GM23338 (cell line): ENCODE results near the gene RUFY1. TPM values are rescaled to one million over a fixed set of nuclear protein-coding genes. Genes with fewer than 3 reads are reported as not detected.
A peak's percentile ranks its signal among the peaks of the same experiment; 100 is the strongest.

Experiments
- ATAC-seq: fragments of 200-7000 bp; cut with Tn5 transposase; 3 replicates; pipeline ENCODE4 v1.9.1; 2020
- DNase-seq: peaks from one replicate; pipeline ENCODE4 v3.0.0-alpha.2; 2015; ENCODE audit warnings: low spot score
- H2AFZ ChIP-seq: fragments of 200-600 bp; sonication (generic); 2 replicates; pipeline ENCODE4 v1.8.0; 2016; ENCODE audit warnings: antibody characterized with exemption, mild to moderate bottlenecking, moderate library complexity
- H3F3A ChIP-seq: fragments of 200-600 bp; sonication (generic); replicated peaks from 2 replicates; pipeline ENCODE4 v1.8.0; 2017; ENCODE audit warnings: antibody characterized with exemption, mixed run types, low read depth
- H3K27ac ChIP-seq: fragments of 200-600 bp; sonication (generic); 2 replicates; pipeline ENCODE4 v1.6.1; 2016; ENCODE audit warnings: low read depth
- H3K27me3 ChIP-seq: fragments of 200-600 bp; sonication (generic); 2 replicates; pipeline ENCODE4 v1.8.0; 2016; ENCODE audit warnings: mild to moderate bottlenecking, mixed run types, moderate library complexity; ENCODE audit not compliant: insufficient read depth
- H3K36me3 ChIP-seq: fragments of 200-600 bp; sonication (generic); 2 replicates; pipeline ENCODE4 v1.8.0; 2016; ENCODE audit warnings: mild to moderate bottlenecking; ENCODE audit not compliant: insufficient read depth
- H3K4me1 ChIP-seq: fragments of 200-600 bp; sonication (generic); 2 replicates; pipeline ENCODE4 v1.8.0; 2016; ENCODE audit warnings: mild to moderate bottlenecking, moderate library complexity; ENCODE audit not compliant: insufficient read depth
- H3K4me2 ChIP-seq: fragments of 200-600 bp; sonication (generic); 2 replicates; pipeline ENCODE4 v1.7.1; 2017; ENCODE audit warnings: mixed run types
- H3K4me3 ChIP-seq: fragments of 200-600 bp; sonication (generic); 2 replicates; pipeline ENCODE4 v1.6.1; 2016; ENCODE audit warnings: mixed run types
- H3K79me2 ChIP-seq: fragments of 200-600 bp; sonication (generic); replicated peaks from 2 replicates; pipeline ENCODE4 v1.8.0; 2017; ENCODE audit warnings: mild to moderate bottlenecking; ENCODE audit not compliant: insufficient read depth
- H3K9me2 ChIP-seq: fragments of 200-600 bp; sonication (generic); 2 replicates; pipeline ENCODE4 v1.8.0; 2017; ENCODE audit not compliant: insufficient read depth
- H4K20me1 ChIP-seq: fragments of 200-600 bp; sonication (generic); replicated peaks from 2 replicates; pipeline ENCODE4 v1.8.0; 2017; ENCODE audit warnings: mild to moderate bottlenecking; ENCODE audit not compliant: insufficient read depth
- H3K27ac Mint-ChIP-seq: 2 replicates; pipeline ENCODE4 v1.8.0; 2020; ENCODE audit warnings: inconsistent platforms, mild to moderate bottlenecking, moderate library complexity, mixed read lengths
- H3K27me3 Mint-ChIP-seq: 3 replicates; pipeline ENCODE4 v1.8.0; 2022; ENCODE audit warnings: low read depth, mild to moderate bottlenecking, moderate library complexity, mixed read lengths, inconsistent platforms; ENCODE audit not compliant: insufficient read depth, poor library complexity
- H3K36me3 Mint-ChIP-seq: 3 replicates; pipeline ENCODE4 v1.8.0; 2021; ENCODE audit warnings: low read depth, mild to moderate bottlenecking, inconsistent platforms, moderate library complexity, mixed read lengths
- H3K4me1 Mint-ChIP-seq: 3 replicates; pipeline ENCODE4 v1.8.0; 2020; ENCODE audit warnings: mild to moderate bottlenecking, inconsistent platforms, mixed read lengths
- H3K4me3 Mint-ChIP-seq: 3 replicates; pipeline ENCODE4 v1.8.0; 2021; ENCODE audit warnings: moderate library complexity, mild to moderate bottlenecking, inconsistent platforms, mixed read lengths
- H3K9me3 Mint-ChIP-seq: 3 replicates; pipeline ENCODE4 v1.8.0; 2020; ENCODE audit warnings: moderate library complexity, mild to moderate bottlenecking, inconsistent platforms, mixed read lengths
- CTCF ChIP-seq, 2 experiments: fragments of 200-600 bp in 1 of 2; sonication (generic) in 1 of 2; conservative IDR thresholded peaks; 2 replicates each; pipeline versions ENCODE4 v1.5.1 to v1.6.1; 2016 to 2017; ENCODE audit warnings: antibody characterized with exemption in 2 of 2, low read depth in 2 of 2, mild to moderate bottlenecking in 2 of 2, moderate library complexity in 1 of 2
- ETS1 ChIP-seq: IDR thresholded peaks from 2 replicates; pipeline ENCODE4 v1.6.1; 2016; ENCODE audit warnings: antibody characterized with exemption
- EZH2 ChIP-seq: fragments of 200-600 bp; sonication (generic); IDR thresholded peaks from one replicate; pipeline ENCODE4 v1.8.0; 2017; ENCODE audit warnings: antibody characterized with exemption, mild to moderate bottlenecking, low read depth; ENCODE audit not compliant: unreplicated experiment
- EZH2phosphoT487 ChIP-seq: fragments of 200-600 bp; sonication (generic); IDR thresholded peaks from one replicate; pipeline ENCODE4 v1.8.1; 2018; ENCODE audit warnings: antibody characterized with exemption; ENCODE audit not compliant: unreplicated experiment
- JUNB ChIP-seq: IDR thresholded peaks from one replicate; pipeline ENCODE4 v1.6.1; 2016; ENCODE audit warnings: antibody characterized with exemption; ENCODE audit not compliant: unreplicated experiment
- POLR2AphosphoS5 ChIP-seq: IDR thresholded peaks from 2 replicates; pipeline ENCODE4 v1.6.1; 2016; ENCODE audit warnings: antibody characterized with exemption, low read depth
- ZNF114 ChIP-seq: fragments of 250-450 bp; sonication (Bioruptor Pico); IDR thresholded peaks from 2 replicates; pipeline ENCODE4 v1.5.0; 2020; ENCODE audit warnings: mild to moderate bottlenecking, moderate library complexity
- ZNF331 ChIP-seq: fragments of 250-450 bp; sonication (Bioruptor Pico); IDR thresholded peaks from 2 replicates; pipeline ENCODE4 v1.5.0; 2020; ENCODE audit warnings: low read depth, mild to moderate bottlenecking, moderate library complexity
- ZNF462 ChIP-seq: fragments of 250-450 bp; sonication (Bioruptor Pico); IDR thresholded peaks from 2 replicates; pipeline ENCODE4 v1.5.0; 2020; ENCODE audit warnings: mild to moderate bottlenecking, moderate library complexity
- polyA plus RNA-seq: library from polyadenylated mRNA; unstranded; fragments of >200 nt; fragmentation: Nextera tagmentation; extraction: Ambion mirVana; gene quantifications from 2 replicates; pipeline ENCODE4 v1.2.1, GENCODE V29; 2016
- total RNA-seq: library from RNA; depleted of rRNA; stranded (reverse); fragments of >200 nt; shearing (Covaris generic); gene quantifications from 2 replicates; pipeline ENCODE4 v1.2.3, GENCODE V29; 2014

Gene RUFY1
- total and polyA plus RNA-seq, 2 experiments from 2014 or later: 25.3 to 31.6 TPM

- peaks cover 93% of the 10 kb centered on the region for H3K36me3 Mint-ChIP-seq
- Histone ChIP-seq H3K36me3 (peaks cover 85% of the 10 kb centered on the region), H3K4me3 (peak overlapping the region; percentile 93), H3K4me2 (peak overlapping the region; percentile 81), H4K20me1 (peaks cover 82% of the 10 kb centered on the region), H3K9me2 (no peaks in the 10 kb centered on the region), H3F3A (peaks cover 68% of the 10 kb centered on the region), H3K27me3 (no peaks in the 10 kb centered on the region), H2AFZ (no peak overlapping the region), H3K27ac (no peak overlapping the region), H3K79me2 (peaks cover 77% of the 10 kb centered on the region), H3K4me1 (peaks cover 31% of the 10 kb centered on the region)
- H3K9me3 Mint-ChIP-seq: no peaks in the 10 kb centered on the region; the same call in 1 of the 3 replicates
- H3K4me1 Mint-ChIP-seq: peaks cover 50% of the 10 kb centered on the region
- peaks cover 34% of the 10 kb centered on the region for H3K27me3 Mint-ChIP-seq
- DNase-seq: no peak
- H3K4me3 Mint-ChIP-seq: peak overlapping the region; percentile 64
- ATAC-seq: no peak
- no peak overlapping the region for H3K27ac Mint-ChIP-seq
- TF ChIP-seq ZNF462 (CRISPR knock-in tag) (no peak), POLR2AphosphoS5 (no peak), ZNF331 (CRISPR knock-in tag) (no peak), JUNB (no peak), EZH2 (no peak), EZH2phosphoT487 (no peak), ETS1 (no peak), CTCF (conservative IDR thresholded peaks at IDR 0.05; ENCODE audit: low read depth in 2 of 2) (no peak), ZNF114 (CRISPR knock-in tag) (no peak)
Observed at GRCh38 chr5:179618923-179619554, 68.7 kb downstream of the RUFY1 start.
